Effector CD8-positive, alpha-beta T cell (primary cell): Measurements from ENCODE around the gene MAGI3.

Experiments
- DNase-seq: peaks from one replicate; lab custom pipeline; 2025; lab: John Stamatoyannopoulos, UW

Gene MAGI3

DNA sequence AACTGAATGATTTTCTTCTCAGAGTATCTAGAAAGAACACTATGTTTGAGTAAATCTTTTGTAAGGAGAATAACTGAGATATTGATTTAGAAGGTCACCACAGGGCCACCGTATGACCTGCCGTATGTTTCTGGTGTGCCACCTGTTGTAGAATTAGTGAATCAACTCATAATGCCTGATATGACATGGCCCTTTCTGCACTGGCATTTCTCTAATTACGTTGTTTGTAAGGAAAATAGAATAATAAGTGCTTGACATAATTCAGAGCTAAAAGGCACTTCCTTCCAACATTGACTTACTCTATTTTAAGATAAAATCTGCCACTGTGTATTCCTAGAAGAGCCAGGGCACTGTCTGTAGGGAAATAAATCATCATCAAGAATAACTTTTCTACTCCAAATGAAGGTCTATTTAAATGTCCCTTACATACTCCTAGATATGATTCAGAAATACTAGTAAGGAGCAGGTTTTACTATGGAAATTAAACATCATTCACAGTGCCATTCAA is 267.3 kb downstream of the MAGI3 start:
- no peak for DNase-seq

DNA sequence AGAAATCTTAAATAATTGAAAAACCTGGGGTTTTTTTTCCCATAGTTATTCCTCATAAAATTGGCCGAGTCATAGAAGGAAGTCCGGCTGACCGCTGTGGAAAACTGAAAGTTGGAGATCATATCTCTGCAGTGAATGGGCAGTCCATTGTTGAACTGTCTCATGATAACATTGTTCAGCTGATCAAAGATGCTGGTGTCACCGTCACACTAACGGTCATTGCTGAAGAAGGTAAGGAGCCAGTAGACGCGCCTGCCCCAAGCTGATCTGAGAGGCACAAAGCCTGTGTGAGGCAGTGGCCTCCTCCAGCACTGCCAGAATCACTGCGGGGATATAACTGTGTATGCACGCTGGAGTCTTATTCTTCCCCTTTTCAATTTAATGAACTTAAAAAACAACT is 268.7 kb downstream of the MAGI3 start:
- DNase-seq, result no peak

DNA sequence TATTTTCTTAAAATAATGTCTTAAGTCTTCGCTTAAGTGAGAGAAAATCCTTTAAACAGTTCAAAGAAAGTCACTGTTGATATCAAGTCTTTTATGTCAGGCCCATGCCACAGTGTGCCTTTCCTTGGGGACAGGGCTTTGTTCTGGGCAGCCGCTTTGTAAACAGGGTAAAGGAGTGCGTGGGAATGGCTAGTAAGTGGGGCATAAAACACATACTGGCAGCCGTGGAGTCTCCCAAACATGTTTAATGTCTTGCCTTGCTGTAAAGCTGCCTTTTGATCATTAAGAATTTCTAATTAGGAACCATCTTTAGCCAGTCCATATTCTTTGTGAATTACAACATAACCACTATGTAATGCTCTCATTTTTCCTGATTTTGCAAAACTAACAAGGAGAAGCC is 269.2 kb downstream of the MAGI3 start:
- DNase-seq, result no peak

DNA sequence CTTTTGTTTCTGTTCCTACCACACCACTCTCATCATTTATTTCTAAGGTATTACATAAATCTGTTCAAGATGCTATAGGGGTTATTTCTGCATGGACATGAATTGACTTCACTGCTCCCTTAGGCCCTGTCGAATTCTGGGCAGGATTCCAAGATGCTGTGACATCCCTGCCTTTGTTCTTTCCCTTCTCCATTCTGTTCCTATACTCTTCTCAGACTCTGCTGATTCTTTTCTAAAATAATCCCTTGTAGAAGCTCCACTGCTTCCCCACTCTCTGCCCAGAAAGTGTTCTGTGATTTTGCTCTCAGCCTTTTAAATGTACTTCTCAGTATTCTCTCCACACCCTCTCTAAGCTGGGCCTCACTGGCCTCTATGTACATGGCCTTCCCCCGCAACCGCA is 269.8 kb downstream of the MAGI3 start:
- no peak for DNase-seq

DNA sequence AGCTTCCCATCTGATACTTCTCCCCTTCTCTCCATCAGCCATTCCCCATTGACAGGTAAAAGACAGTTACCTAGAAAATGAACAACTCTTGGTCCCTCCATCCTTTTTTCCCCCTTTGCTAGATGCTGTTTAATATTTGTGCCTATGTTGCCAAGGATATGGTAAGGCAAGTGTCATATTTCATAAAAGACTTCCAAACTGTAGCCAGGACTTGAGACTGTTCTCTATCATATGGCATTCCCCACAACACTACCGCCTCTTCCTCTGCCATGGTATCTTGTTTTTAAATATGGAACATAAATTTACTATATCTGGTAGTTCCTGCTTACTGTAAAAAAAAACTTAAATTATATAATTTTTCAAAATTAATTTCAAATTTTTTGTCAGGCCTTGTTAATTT is 271.8 kb downstream of the MAGI3 start:
- no peak for DNase-seq

DNA sequence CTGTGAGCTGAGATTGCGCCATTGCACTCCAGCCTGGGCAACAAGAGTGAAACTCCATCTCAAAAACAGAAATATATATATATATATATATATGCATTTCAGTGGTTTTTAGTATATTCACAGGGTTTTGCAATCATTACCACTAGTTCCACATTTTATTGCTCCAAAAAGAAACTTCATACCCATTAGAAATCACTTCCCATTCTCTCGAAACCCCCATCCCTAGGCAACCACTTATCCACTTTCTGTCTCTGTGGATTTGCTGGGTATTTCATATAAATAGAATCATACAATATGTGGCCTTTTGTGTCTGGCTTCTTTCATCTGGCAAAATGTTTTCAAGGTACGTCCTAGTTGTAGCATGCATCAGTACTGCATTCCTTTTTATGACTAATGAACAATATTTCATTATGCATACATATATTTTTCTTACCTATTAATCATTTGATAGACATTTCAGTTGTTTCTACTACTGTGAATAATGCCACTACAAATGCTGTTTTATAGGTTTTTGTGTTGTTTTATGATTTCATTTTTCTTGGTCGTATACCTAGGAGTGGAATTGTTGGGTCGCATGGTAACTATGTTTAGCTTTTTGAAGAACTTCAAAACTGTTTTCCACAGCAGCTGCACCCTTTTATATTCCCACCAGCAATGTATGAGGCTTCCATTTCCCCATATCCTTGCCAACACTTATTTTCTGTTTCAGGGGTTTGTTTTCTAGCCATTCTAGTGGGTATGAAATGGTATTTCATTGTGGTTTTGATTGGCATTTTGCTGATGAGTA is 273.0 kb downstream of the MAGI3 start:
- no peak for DNase-seq

DNA sequence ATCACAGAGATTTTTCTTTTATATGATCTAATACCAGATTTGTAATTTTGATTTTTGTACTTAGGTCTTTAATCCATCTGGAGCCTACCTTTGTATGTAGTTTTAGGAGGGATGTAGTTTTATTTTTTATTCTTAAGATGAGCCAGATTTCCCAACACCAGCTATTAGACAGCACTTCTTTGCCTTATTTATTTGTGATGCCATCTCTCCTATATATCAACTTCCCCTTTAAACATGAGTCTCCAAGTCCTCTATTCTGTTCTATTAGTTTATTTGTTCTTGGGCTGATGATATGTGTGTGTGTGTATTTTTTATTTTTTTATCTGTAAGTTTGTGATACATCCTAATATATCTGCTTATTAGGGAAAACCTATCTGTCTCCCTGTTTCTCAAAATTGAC is 274.8 kb downstream of the MAGI3 start:
- no peak for DNase-seq

DNA sequence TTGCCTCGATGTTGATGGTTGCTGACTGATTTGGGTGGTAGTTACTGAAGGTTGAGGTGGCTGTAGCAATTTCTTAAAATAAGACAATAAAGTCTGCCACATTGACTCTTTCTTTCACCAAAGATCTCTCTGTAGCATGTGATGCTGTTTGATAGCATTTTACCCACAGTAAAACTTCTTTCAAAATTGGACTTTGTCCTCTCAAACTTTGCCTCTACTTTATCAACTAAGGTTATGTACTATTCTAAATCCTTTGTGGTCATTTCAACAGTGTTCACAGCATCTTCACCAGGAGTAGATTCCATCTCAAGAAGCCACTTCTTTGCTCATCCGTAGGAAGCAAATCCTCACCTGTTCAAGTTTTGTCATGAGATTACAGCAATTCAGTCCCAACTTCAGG is 275.8 kb downstream of the MAGI3 start:
- no peak for DNase-seq

DNA sequence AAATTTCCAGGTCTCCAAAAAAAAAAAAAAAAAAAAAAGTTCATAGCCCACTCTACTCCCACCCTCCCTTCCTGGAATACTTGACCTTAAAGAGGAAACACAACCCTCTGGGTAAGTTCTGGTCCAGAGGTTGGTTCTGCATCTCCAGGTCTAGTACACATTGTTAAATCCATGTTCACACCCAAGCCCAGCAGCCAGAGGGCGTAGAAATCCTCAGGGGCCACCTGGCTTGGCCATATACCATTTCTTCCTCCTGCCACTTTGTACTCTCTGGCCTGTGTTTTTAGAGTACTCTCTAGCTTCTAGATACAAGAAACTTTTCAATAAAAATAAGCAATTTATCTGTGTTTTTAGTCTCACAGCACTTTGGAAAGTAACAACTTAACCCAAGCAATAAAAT is 279.7 kb downstream of the MAGI3 start:
- DNase-seq, result no peak

DNA sequence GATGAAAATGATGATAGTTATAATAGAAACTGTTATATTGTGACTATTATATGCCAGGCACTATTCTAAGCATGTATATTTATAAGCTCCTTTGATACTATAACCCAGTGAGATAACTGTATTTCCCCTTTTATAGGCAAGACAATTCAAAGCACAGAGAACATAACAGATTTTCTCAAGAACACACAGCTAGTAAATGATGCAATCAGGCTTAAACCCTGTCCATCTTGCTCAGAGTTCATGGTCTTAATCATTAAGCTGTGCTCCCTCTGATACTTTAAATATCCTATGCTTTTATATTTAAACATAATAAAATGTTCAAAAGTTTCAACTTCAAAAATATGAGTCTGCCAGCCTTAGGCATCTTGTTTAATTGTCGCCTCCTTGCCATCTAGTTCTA is 280.3 kb downstream of the MAGI3 start:
- DNase-seq, result no peak

DNA sequence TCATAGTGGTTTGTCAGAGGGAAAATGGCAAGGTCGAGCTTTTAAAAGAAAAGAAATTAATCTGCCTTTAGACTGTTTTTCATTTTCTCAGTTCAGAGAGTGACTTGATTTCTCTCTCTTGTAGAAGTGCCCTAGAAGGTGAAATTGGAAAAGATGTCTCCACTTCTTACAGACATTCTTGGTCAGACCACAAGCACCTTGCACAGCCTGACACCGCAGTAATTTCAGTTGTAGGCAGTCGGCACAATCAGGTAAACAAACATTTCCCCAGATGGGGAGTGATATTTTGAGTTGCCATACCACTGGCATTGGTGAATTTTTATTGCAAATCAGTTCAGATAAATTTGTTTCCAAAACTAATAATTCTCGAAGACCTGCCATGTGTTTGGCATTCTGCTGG is 282.2 kb downstream of the MAGI3 start:
- no peak for DNase-seq

DNA sequence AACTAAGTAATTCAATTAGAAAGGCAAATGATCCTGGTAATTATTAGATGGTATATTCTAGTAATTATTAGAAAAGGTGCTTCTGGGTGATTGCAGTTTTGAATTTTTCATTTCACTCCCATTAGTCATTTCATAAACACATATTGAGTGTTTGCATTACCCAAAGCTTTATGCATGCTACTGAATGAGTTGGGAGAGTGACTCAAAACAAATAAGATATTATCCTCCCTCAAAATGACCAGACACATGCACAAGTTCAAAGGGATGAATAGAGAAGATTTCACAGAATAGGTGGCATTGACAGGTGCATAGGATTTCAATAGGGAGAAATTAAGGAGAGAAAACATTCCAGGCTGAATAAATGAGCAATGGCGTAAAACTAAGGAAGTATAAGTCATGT is 284.3 kb downstream of the MAGI3 start:
- no peak for DNase-seq

DNA sequence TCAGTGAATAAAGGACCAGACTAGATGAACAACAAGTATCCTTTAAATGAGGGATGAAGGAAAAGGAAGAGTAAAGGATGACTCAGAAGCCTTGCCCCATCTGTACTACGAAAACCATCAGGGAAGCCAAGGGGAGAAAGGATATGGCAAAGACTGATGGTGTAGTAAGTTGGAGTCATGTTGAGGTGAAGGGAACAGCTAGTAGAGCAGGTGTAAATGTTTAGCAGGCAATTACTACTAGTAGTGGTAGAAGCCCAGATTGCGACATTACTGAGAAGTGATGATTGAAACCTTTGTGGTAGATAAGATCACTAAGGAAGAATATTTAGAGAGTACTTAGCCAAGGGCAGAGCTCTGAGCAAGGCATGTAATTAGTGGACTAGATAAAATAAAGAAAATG is 285.0 kb downstream of the MAGI3 start:
- no peak for DNase-seq

DNA sequence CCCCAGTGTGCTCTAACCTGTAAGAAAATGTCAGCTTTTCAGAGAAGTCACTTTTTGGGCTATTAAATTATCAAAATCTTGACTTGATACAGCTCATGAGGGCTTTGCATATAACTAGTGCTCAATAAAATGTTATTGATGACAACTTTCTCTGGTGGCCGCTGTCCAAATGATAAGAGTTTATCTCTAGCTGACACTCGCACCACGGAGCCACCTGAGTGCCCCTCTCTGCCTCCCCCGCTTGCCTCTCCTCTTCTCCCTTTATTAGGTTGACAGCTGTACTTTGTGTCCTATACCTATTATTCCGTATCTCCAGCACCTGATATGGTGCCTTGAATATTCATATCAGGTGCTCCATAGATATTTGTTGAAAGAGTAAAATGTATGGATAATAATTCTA is 286.2 kb downstream of the MAGI3 start:
- DNase-seq, result no peak

DNA sequence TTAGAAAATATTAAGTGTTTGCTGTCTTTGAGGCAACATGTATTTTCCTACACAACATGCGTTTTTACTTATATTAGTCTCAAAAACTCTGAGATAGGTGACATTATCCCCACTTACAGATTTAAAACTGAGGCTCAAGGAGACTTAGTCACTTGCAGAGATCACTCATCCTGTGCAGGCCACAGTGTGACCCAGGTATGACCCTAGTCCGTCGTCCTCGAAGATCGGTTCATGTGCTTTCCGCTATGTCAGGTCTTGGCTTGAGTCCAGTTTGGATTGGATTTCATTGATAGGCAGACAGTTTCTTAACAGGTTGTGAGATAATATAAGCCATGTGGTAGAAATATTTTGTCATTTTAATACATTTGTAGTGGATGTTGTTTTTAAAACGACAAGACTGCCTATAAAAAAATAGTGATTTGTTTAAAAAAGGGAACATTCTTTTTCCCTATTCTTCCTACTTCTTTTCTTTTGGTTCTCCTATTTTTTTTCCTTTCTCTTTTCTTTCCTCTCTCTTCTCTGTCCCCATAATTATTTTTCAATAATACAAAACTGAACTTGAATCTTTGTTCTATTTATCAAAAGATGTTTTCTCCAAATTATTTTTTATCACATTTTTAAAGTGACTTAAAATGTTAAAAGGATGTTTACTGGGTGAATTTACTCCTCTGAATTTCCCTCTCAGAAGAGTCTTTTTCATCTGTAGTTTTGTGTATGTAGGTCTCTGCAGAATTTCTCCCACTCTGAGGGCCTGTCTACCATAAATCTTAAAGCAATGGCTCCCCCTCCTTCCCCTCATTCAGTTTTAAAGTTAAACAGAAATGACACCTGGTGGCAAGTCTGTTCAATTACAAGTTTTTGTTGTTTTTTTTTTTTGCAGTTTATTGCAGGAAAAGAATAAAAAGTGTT is 287.2 kb downstream of the MAGI3 start:
- no peak for DNase-seq

DNA sequence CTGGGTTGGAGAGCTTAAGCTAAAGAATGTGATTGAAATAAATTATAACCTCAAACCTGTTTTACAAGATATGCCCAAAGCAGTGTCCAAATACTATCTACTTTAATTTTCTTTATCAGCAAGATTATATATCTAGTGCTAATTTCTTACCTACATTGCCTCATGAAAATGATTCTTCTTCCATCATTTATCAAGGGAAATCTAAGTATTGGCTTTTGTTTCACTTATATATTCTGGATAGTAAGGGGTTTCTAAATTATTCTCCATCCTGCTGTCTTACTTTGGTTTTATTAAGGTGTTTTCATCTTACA is 287.8 kb downstream of the MAGI3 start:
- no peak for DNase-seq

DNA sequence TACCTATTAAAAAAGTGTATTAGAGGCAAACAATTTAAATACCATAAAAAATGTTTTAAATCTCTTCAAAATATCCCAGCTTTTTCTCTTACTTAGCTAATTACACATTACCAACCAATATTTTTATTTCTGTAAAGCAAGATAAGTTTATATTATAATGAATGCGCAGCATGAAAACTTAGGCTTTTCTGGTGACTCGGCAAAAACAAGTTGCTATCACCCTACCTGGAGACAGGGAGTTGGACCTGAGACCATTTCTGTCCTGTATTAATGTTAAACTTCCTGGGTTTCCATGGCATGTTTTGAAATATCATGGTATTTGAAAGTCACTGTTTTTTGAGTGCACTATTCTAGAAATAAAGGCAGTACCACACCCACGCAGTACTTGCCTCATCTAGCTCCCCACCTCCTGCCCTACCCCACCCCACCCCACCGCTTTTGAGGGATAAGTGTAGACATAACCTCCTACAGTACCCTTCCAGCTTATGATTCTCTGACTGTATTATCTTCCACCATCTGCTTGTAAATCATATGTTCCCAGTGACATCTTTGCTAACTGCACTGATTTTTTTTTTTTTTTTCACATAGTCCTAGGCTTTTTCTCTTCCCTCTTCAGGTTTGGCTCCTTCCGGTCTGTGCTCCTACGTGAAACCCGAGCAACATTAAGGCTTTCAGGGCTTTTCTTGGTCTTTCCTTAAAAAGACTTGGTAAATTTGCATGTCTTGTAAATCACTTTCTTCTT is 291.5 kb downstream of the MAGI3 start:
- no peak for DNase-seq

DNA sequence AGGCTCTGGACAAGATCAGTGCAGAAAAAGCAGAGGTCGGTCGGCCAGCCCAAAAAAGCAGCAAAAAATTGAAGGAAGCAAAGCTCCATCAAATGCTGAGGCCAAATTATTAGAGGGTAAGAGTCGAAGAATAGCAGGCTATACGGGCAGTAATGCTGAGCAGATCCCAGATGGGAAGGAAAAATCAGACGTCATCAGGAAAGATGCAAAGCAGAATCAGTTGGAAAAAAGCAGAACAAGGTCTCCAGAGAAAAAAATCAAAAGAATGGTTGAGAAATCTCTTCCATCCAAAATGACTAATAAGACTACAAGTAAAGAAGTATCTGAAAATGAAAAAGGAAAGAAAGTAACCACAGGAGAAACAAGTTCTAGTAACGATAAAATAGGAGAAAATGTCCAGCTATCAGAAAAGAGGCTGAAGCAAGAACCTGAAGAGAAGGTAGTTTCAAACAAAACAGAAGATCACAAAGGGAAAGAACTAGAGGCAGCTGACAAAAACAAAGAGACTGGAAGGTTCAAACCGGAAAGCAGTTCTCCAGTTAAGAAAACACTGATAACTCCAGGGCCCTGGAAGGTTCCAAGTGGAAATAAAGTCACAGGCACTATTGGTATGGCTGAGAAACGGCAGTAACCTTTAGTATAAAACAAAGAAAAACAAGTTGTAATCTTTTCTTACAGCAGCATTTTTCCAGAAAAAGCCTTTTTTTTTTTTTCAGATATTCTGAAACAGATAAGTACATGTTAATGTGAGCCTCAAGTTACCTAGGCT is 293.3 kb downstream of the MAGI3 start:
- DNase-seq, result no peak

DNA sequence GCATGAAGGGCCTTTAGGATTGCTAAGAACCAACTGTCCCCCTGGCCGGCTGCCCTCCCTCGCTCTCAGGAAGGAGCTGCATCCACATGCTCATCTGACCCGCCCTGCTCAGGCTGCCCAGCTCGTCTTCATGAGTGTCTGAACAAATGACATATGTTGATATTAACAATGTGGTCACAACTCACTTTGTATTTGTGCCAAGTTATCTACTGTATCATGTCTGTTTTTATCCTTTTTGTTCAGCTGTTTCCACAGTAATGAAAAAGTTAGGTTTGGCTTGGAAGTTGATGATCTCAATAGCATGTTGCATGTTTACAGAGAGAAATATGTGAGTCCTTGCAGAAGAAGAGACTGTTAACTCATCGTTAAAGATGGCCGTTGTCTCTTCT is 293.8 kb downstream of the MAGI3 start:
- DNase-seq, result no peak

DNA sequence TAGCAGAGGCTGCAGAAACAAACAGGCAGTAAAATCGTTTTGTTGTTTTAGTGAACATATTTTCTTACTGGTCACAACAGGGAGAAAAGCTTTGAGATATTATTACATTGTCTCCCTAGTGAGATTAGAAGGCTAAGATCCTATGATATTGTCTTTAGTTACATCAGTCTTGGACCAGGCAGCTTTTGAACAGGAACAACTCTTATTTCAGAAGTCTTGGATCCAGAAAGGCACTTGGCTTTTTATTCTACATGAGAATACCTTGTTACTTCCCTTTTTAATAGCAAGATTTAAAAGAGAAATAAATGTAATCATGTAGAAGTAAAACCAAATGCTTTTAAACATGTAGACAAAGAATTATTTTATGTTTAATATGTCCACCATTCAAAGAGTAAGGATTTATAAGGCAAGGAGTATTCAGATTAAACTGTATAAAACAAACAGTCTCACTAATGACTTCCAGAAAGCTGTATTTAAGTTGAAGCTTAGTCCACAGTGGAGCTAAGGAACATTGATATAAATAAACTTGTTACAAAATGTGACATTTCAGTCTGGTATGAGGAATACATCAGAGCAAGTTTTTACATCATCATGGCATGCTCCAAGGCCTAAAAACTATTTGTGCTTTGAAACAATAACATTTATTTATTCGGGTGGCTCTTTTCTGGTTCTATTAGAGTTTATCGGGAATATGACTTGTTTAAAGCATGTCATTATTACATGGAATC is 296.7 kb downstream of the MAGI3 start:
- DNase-seq, result no peak

DNA sequence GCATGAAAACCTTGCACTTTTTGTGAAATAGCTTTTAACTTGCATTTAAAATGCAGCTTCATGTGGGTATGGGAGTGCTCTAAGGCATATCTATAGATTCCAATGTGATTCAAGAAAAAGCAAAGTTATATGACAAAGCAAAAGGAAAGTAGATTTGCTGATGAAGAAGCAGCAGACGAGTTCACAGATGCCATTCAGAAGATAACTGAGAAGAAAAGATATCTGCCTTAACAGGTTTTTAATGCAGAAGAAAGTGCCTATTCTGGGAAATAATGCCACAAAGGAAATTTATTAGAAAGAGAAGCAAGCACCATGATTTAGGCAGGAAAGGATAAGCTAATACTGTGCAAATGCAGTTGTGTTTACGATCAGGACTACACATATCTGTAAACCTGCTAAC is 300.9 kb downstream of the MAGI3 start:
- no peak for DNase-seq
